HEK293 (cell line): ENCODE results near the gene STARD3.

ENCODE experiments used
- EGR2 ChIP-seq: fragments of 450-650 bp; formaldehyde crosslinking; IDR thresholded peaks from 2 replicates; pipeline ENCODE4 v1.5.1; 2016; ENCODE audit warnings: low read depth, missing biosample characterization, missing genetic modification characterization
- GLI2 ChIP-seq: fragments of 450-650 bp; formaldehyde crosslinking; IDR thresholded peaks from 2 replicates; pipeline ENCODE4; 2017; ENCODE audit warnings: missing biosample characterization, missing genetic modification characterization, low read depth, borderline replicate concordance
- GLIS1 ChIP-seq: fragments of 450-650 bp; formaldehyde crosslinking; IDR thresholded peaks from 2 replicates; pipeline ENCODE4 v1.5.1; 2016; ENCODE audit warnings: missing biosample characterization, missing genetic modification characterization
- KLF8 ChIP-seq: fragments of 450-650 bp; formaldehyde crosslinking; IDR thresholded peaks from 2 replicates; pipeline ENCODE4 v1.5.1; 2016; ENCODE audit warnings: missing biosample characterization, missing genetic modification characterization
- MEIS1 ChIP-seq: sonication (generic); formaldehyde crosslinking; IDR thresholded peaks from 2 replicates; pipeline ENCODE4 v1.8.1; 2022; ENCODE audit warnings: missing genetic modification reagents, mild to moderate bottlenecking, borderline replicate concordance
- TRIM28 ChIP-seq: IDR thresholded peaks from 2 replicates; pipeline ENCODE4 v1.6.1; 2011; ENCODE audit warnings: low read length, control low read depth, borderline replicate concordance
- ZBTB8A ChIP-seq: fragments of 450-650 bp; formaldehyde crosslinking; IDR thresholded peaks from 2 replicates; pipeline ENCODE4 v1.5.1; 2016; ENCODE audit warnings: missing biosample characterization, missing genetic modification characterization
- ZFHX2 ChIP-seq: fragments of 450-650 bp; formaldehyde crosslinking; conservative IDR thresholded peaks from 2 replicates; pipeline ENCODE4 v1.5.1; 2016; ENCODE audit warnings: missing biosample characterization, missing genetic modification characterization
- ZNF10 ChIP-seq: fragments of 450-650 bp; formaldehyde crosslinking; IDR thresholded peaks from 2 replicates; pipeline ENCODE4 v1.5.1; 2017; ENCODE audit warnings: missing biosample characterization, missing genetic modification characterization
- ZNF140 ChIP-seq: fragments of 450-650 bp; formaldehyde crosslinking; IDR thresholded peaks from 2 replicates; pipeline ENCODE4 v1.5.1; 2016; ENCODE audit warnings: missing biosample characterization, missing genetic modification characterization
- ZNF2 ChIP-seq: fragments of 450-650 bp; formaldehyde crosslinking; IDR thresholded peaks from 2 replicates; pipeline ENCODE4 v1.5.1; 2016; ENCODE audit warnings: missing biosample characterization, missing genetic modification characterization
- ZNF239 ChIP-seq: fragments of 450-650 bp; formaldehyde crosslinking; IDR thresholded peaks from 2 replicates; pipeline ENCODE4 v1.5.1; 2016; ENCODE audit warnings: missing biosample characterization, missing genetic modification characterization
- ZNF341 ChIP-seq: fragments of 450-650 bp; formaldehyde crosslinking; IDR thresholded peaks from 2 replicates; pipeline ENCODE4; 2016; ENCODE audit warnings: low read depth, missing biosample characterization, missing genetic modification characterization
- ZNF366 ChIP-seq: fragments of 450-650 bp; formaldehyde crosslinking; conservative IDR thresholded peaks from 2 replicates; pipeline ENCODE4 v1.5.1; 2016; ENCODE audit warnings: missing biosample characterization, missing genetic modification characterization
- ZNF48 ChIP-seq: fragments of 450-650 bp; formaldehyde crosslinking; IDR thresholded peaks from 2 replicates; pipeline ENCODE4 v1.5.1; 2016; ENCODE audit warnings: missing biosample characterization, missing genetic modification characterization
- ZNF521 ChIP-seq: fragments of 450-650 bp; formaldehyde crosslinking; IDR thresholded peaks from 2 replicates; pipeline ENCODE4 v1.5.1; 2017; ENCODE audit warnings: missing biosample characterization, mild to moderate bottlenecking, missing genetic modification characterization
- ZNF529 ChIP-seq: fragments of 450-650 bp; formaldehyde crosslinking; IDR thresholded peaks from 2 replicates; pipeline ENCODE4 v1.5.1; 2017; ENCODE audit warnings: missing genetic modification characterization, missing biosample characterization; ENCODE audit not compliant: insufficient replicate concordance
- ZNF596 ChIP-seq: fragments of 450-650 bp; IDR thresholded peaks from 2 replicates; pipeline ENCODE4 v1.5.0; 2018; ENCODE audit warnings: missing biosample characterization, mild to moderate bottlenecking, missing genetic modification characterization, moderate library complexity
- ZNF600 ChIP-seq: fragments of 450-650 bp; formaldehyde crosslinking; IDR thresholded peaks from 2 replicates; pipeline ENCODE4 v1.5.1; 2016; ENCODE audit warnings: missing biosample characterization, missing genetic modification characterization
- ZNF623 ChIP-seq: fragments of 450-650 bp; formaldehyde crosslinking; IDR thresholded peaks from 2 replicates; pipeline ENCODE4 v1.5.1; 2016; ENCODE audit warnings: missing biosample characterization, missing genetic modification characterization
- ZNF654 ChIP-seq: fragments of 450-650 bp; formaldehyde crosslinking; IDR thresholded peaks from 2 replicates; pipeline ENCODE4 v1.5.1; 2016; ENCODE audit warnings: low read depth, missing biosample characterization, missing genetic modification characterization
- ZNF701 ChIP-seq: fragments of 450-650 bp; formaldehyde crosslinking; IDR thresholded peaks from 2 replicates; pipeline ENCODE4 v1.5.1; 2016; ENCODE audit warnings: missing biosample characterization, missing genetic modification characterization
- ZNF785 ChIP-seq: fragments of 450-650 bp; formaldehyde crosslinking; IDR thresholded peaks from 2 replicates; pipeline ENCODE4 v1.5.1; 2016; ENCODE audit warnings: missing biosample characterization, missing genetic modification characterization
- TF ChIP-seq, protein P1 (sequence below): fragments of 450-650 bp; formaldehyde crosslinking; IDR thresholded peaks from 2 replicates; pipeline ENCODE4 v1.5.1; 2016; ENCODE audit warnings: missing biosample characterization, missing genetic modification characterization
- TF ChIP-seq, protein P2 (sequence below): fragments of 450-650 bp; formaldehyde crosslinking; IDR thresholded peaks from 2 replicates; pipeline ENCODE4 v1.5.1; 2017; ENCODE audit warnings: missing biosample characterization, missing genetic modification characterization
- TF ChIP-seq, protein P3 (sequence below): fragments of 450-650 bp; formaldehyde crosslinking; IDR thresholded peaks from 2 replicates; pipeline ENCODE4 v1.5.1; 2017; ENCODE audit warnings: missing biosample characterization, mild to moderate bottlenecking, missing genetic modification characterization, moderate library complexity
- TF ChIP-seq, protein P4 (sequence below): fragments of 450-650 bp; formaldehyde crosslinking; IDR thresholded peaks from 2 replicates; pipeline ENCODE4 v1.5.1; 2016; ENCODE audit warnings: missing biosample characterization, missing genetic modification characterization
- TF ChIP-seq, protein P5 (sequence below): fragments of 450-650 bp; formaldehyde crosslinking; IDR thresholded peaks from 2 replicates; pipeline ENCODE4 v1.5.1; 2017; ENCODE audit warnings: missing biosample characterization, missing genetic modification characterization
- TF ChIP-seq, protein P6 (sequence below): fragments of 450-650 bp; formaldehyde crosslinking; optimal IDR thresholded peaks from 2 replicates; pipeline ENCODE3; 2016; ENCODE audit warnings: missing biosample characterization, mild to moderate bottlenecking, missing genetic modification characterization

Gene STARD3

DNA sequence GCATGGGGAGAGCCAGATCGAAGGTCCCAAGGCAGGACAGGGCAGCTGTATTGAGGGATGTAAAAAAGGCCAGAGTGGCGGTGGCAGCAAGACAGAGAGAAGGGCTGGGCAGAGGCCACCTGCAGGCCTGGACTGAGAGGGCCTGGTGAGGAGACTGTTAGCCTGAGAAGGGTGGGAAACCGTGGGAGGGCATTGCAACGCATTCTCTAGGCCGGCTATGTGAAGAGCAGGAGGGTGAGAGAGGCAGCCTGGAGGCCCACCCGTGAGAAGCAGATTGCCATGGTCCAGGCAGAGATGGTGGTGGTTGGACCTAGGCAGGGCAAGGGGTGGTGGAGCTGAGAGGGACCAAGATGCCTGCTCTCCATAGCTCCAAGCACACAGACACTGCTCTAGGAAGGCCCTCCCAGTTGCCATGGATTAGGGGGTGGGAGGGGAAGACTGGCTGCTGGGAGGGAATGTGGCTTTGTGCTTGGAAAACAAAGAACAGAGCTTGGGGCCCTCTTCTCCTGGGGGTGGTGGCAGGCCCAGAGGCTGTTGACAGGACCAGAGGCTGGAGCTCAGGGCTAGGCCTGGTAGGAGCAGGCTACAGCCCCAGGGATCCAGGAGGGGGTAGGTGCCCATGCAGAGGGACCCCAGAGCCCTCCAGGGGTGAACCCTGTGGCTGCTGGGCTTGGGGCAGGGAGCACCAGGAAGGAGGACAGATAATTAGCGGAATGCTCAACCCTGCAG, 15.8 kb downstream of the STARD3 start (continued):
- TF ChIP-seq, protein P1, sequence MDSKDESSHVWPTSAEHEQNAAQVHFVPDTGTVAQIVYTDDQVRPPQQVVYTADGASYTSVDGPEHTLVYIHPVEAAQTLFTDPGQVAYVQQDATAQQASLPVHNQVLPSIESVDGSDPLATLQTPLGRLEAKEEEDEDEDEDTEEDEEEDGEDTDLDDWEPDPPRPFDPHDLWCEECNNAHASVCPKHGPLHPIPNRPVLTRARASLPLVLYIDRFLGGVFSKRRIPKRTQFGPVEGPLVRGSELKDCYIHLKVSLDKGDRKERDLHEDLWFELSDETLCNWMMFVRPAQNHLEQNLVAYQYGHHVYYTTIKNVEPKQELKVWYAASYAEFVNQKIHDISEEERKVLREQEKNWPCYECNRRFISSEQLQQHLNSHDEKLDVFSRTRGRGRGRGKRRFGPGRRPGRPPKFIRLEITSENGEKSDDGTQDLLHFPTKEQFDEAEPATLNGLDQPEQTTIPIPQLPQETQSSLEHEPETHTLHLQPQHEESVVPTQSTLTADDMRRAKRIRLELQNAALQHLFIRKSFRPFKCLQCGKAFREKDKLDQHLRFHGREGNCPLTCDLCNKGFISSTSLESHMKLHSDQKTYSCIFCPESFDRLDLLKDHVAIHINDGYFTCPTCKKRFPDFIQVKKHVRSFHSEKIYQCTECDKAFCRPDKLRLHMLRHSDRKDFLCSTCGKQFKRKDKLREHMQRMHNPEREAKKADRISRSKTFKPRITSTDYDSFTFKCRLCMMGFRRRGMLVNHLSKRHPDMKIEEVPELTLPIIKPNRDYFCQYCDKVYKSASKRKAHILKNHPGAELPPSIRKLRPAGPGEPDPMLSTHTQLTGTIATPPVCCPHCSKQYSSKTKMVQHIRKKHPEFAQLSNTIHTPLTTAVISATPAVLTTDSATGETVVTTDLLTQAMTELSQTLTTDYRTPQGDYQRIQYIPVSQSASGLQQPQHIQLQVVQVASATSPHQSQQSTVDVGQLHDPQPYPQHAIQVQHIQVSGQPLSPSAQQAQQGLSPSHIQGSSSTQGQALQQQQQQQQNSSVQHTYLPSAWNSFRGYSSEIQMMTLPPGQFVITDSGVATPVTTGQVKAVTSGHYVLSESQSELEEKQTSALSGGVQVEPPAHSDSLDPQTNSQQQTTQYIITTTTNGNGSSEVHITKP (tag by site-specific recombination) = peak; percentile 9; the same call in 1 of the 2 replicates
- TF ChIP-seq ZNF366 (tag by site-specific recombination) (no peak), ZNF529 (tag by site-specific recombination) (no peak), KLF8 (tag by site-specific recombination) (no peak), ZNF654 (tag by site-specific recombination) (no peak), ZNF785 (tag by site-specific recombination) (no peak), GLI2 (tag by site-specific recombination) (no peak), ZNF10 (peak; percentile 71; the same call in 1 of the 2 replicates), ZNF140 (no peak), ZNF2 (tag by site-specific recombination) (no peak), TRIM28 (no peak), ZNF341 (tag by site-specific recombination) (peak; percentile 45), ZNF596 (no peak), ZNF600 (tag by site-specific recombination) (peak; percentile 76), EGR2 (tag by site-specific recombination) (peak; percentile 62), ZNF701 (no peak), ZNF48 (tag by site-specific recombination) (no peak), ZBTB8A (tag by site-specific recombination) (peak; percentile 29; the same call in 1 of the 2 replicates), ZNF521 (tag by site-specific recombination) (no peak), MEIS1 (CRISPR knock-in tag) (no peak), GLIS1 (peak; percentile 54; the same call in 1 of the 2 replicates), ZNF239 (no peak), ZNF623 (tag by site-specific recombination) (no peak), ZFHX2 (peak; percentile 71)
- TF ChIP-seq, protein P2, sequence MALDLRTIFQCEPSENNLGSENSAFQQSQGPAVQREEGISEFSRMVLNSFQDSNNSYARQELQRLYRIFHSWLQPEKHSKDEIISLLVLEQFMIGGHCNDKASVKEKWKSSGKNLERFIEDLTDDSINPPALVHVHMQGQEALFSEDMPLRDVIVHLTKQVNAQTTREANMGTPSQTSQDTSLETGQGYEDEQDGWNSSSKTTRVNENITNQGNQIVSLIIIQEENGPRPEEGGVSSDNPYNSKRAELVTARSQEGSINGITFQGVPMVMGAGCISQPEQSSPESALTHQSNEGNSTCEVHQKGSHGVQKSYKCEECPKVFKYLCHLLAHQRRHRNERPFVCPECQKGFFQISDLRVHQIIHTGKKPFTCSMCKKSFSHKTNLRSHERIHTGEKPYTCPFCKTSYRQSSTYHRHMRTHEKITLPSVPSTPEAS (tag by site-specific recombination) = no peak
- TF ChIP-seq, protein P3, sequence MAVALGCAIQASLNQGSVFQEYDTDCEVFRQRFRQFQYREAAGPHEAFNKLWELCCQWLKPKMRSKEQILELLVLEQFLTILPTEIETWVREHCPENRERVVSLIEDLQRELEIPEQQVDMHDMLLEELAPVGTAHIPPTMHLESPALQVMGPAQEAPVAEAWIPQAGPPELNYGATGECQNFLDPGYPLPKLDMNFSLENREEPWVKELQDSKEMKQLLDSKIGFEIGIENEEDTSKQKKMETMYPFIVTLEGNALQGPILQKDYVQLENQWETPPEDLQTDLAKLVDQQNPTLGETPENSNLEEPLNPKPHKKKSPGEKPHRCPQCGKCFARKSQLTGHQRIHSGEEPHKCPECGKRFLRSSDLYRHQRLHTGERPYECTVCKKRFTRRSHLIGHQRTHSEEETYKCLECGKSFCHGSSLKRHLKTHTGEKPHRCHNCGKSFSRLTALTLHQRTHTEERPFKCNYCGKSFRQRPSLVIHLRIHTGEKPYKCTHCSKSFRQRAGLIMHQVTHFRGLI (tag by site-specific recombination) = no peak
- TF ChIP-seq, protein P4, sequence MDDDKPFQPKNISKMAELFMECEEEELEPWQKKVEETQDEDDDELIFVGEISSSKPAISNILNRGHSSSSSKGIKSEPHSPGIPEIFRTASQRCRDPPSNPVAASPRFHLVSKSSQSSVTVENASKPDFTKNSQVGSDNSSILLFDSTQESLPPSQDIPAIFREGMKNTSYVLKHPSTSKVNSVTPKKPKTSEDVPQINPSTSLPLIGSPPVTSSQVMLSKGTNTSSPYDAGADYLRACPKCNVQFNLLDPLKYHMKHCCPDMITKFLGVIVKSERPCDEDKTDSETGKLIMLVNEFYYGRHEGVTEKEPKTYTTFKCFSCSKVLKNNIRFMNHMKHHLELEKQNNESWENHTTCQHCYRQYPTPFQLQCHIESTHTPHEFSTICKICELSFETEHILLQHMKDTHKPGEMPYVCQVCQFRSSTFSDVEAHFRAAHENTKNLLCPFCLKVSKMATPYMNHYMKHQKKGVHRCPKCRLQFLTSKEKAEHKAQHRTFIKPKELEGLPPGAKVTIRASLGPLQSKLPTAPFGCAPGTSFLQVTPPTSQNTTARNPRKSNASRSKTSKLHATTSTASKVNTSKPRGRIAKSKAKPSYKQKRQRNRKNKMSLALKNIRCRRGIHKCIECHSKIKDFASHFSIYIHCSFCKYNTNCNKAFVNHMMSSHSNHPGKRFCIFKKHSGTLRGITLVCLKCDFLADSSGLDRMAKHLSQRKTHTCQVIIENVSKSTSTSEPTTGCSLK (tag by site-specific recombination) = no peak
- TF ChIP-seq, protein P5, sequence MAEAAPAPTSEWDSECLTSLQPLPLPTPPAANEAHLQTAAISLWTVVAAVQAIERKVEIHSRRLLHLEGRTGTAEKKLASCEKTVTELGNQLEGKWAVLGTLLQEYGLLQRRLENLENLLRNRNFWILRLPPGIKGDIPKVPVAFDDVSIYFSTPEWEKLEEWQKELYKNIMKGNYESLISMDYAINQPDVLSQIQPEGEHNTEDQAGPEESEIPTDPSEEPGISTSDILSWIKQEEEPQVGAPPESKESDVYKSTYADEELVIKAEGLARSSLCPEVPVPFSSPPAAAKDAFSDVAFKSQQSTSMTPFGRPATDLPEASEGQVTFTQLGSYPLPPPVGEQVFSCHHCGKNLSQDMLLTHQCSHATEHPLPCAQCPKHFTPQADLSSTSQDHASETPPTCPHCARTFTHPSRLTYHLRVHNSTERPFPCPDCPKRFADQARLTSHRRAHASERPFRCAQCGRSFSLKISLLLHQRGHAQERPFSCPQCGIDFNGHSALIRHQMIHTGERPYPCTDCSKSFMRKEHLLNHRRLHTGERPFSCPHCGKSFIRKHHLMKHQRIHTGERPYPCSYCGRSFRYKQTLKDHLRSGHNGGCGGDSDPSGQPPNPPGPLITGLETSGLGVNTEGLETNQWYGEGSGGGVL (tag by site-specific recombination) = peak; percentile 86
- TF ChIP-seq, protein P6, sequence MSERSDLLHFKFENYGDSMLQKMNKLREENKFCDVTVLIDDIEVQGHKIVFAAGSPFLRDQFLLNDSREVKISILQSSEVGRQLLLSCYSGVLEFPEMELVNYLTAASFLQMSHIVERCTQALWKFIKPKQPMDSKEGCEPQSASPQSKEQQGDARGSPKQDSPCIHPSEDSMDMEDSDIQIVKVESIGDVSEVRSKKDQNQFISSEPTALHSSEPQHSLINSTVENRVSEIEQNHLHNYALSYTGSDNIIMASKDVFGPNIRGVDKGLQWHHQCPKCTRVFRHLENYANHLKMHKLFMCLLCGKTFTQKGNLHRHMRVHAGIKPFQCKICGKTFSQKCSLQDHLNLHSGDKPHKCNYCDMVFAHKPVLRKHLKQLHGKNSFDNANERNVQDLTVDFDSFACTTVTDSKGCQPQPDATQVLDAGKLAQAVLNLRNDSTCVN = no peak
